ENCODE results near the gene ATP1A4. TPM values are rescaled to one million over a fixed set of nuclear protein-coding genes. Genes with fewer than 3 reads are reported as not detected.

ATP1A4 gene
- total RNA-seq, 1 experiment from 2014 or later: not detected

- TF ChIP-seq CTCF (IDR thresholded peaks at IDR 0.05) (peak; percentile 96), TCF7L2 (IDR thresholded peaks at IDR 0.05; ENCODE audit: low read depth, low read length) (no peak)
- Histone ChIP-seq H3K4me3 (ENCODE audit: low read depth in 2 of 2, low read length in 2 of 2) (peak overlapping the region in 1 of 2 experiments; percentile 11; a peak in 1 of 4 replicates), H3K36me3 (ENCODE audit: control insufficient read depth, insufficient read depth, low read length) (no peaks in the 10 kb centered on the region), H3K4me1 (ENCODE audit: control insufficient read depth, insufficient read depth, low read length) (peaks cover 7% of the 10 kb centered on the region; the same call in 1 of the 2 replicates), H3K27me3 (ENCODE audit: control insufficient read depth, insufficient read depth, low read length) (no peaks in the 10 kb centered on the region), H3K9me3 (ENCODE audit: control insufficient read depth, insufficient read depth, low read depth, low read length) (no peaks in the 10 kb centered on the region), H3K27ac (ENCODE audit: low read length) (no peak overlapping the region)
- in situ Hi-C loops (cut with HindIII; ENCODE audit: low pct_unique_long_range_greater_than_20kb, low sequenced_read_pairs) (no loop called here), intact Hi-C loops (cut with micrococcal nuclease; ENCODE audit: unreplicated experiment) (loop anchor here (1.0 to 10.0 kb wide), 4 partner anchors 25 to 98 kb away; no protein-coding TSS in a partner anchor)
- DNase-seq (ENCODE audit: low read depth, low spot score): peak; percentile 69
- no TSS peak for BruUV-seq (replicated peaks)
- ChIA-PET CTCF (interaction anchor here (0.5 to 1.1 kb wide), 18 partner anchors 10 to 928 kb away, joined by 3 to 18 read pairs (median 3); no protein-coding TSS in a partner anchor), POLR2A (no interaction called here)
- peak; percentile 92 for ATAC-seq
Observed at GRCh38 chr1:160193091-160193819, 41.9 kb downstream of the ATP1A4 start.

DNA sequence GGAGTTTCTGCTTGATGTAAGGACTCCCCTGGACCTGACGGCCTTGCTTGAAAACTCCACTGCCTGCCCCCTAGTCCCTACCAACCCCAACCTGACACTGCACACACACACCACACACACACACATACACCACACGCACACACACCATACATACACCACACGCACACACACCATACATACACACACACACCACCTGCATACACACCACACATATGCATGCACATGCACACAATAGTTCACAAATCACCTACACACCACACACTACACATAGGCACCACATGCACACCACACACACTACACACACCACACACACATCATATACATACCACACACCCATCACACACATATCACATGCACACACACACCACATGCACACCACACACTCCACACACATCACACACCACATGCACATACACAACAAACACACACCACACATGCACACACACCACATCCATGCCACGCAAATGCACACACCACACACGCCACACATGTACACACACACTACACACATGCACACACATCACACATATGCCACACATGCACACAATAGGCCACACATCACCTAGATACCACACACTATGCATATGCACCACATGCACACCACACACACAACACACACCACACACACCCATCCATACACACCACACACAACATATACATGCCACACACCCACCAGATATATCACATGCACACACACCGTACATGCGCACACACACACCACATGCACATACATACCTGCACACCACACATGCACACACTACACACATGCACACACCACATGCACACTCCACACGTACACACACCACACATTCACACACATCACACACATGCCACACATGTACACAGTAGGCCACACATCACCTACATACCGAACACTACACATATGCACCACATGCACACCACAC lies 42.7 kb downstream of the ATP1A4 start:
- Histone ChIP-seq H3K9me3 (ENCODE audit: control insufficient read depth, insufficient read depth, low read depth, low read length) (no peaks in the 10 kb centered on the region), H3K4me1 (ENCODE audit: control insufficient read depth, insufficient read depth, low read length) (peaks cover 7% of the 10 kb centered on the region; the same call in 1 of the 2 replicates), H3K36me3 (ENCODE audit: control insufficient read depth, insufficient read depth, low read length) (no peaks in the 10 kb centered on the region), H3K27me3 (ENCODE audit: control insufficient read depth, insufficient read depth, low read length) (no peaks in the 10 kb centered on the region), H3K4me3 (ENCODE audit: low read depth in 2 of 2, low read length in 2 of 2) (no peak overlapping the region), H3K27ac (ENCODE audit: low read length) (no peak overlapping the region)
- TF ChIP-seq TCF7L2 (IDR thresholded peaks at IDR 0.05; ENCODE audit: low read depth, low read length) (no peak), CTCF (IDR thresholded peaks at IDR 0.05) (no peak), REST (IDR thresholded peaks at IDR 0.05; ENCODE audit: insufficient read depth in 1 of 2, low read depth in 2 of 2, low read length in 1 of 2) (no peak), SIN3A (IDR thresholded peaks at IDR 0.05; ENCODE audit: borderline replicate concordance, insufficient read depth, low read depth, low read length) (no peak), POLR2AphosphoS5 (IDR thresholded peaks at IDR 0.05; ENCODE audit: low read depth, low read length) (no peak)
- in situ Hi-C loops (cut with HindIII; ENCODE audit: low pct_unique_long_range_greater_than_20kb, low sequenced_read_pairs): no loop called here
- intact Hi-C loops (cut with micrococcal nuclease; ENCODE audit: unreplicated experiment): loop anchor here (1.0 to 10.0 kb wide), 4 partner anchors 24 to 97 kb away; no protein-coding TSS in a partner anchor
- BruUV-seq (replicated peaks): no TSS peak
- no peak for DNase-seq (ENCODE audit: low read depth, low spot score)
- CTCF ChIA-PET: interaction anchor here (0.5 to 1.1 kb wide), 17 partner anchors 9 to 927 kb away, joined by 3 to 18 read pairs (median 3); no protein-coding TSS in a partner anchor
- POLR2A ChIA-PET: no interaction called here
- no peak for ATAC-seq

All from Panc1 (cell line).